ENCODE results near the gene TIMP3. TPM values are rescaled to one million over a fixed set of nuclear protein-coding genes. Genes with fewer than 3 reads are reported as not detected.
"Not testable (repeated sequence)": the region's sequence is repeated elsewhere in the genome, so short reads cannot be mapped to it uniquely, and the experiment has no call there.

TIMP3 gene
- total RNA-seq, 4 donors from 2014 or later, result 561 to 1,580 (median 897) TPM

DNA sequence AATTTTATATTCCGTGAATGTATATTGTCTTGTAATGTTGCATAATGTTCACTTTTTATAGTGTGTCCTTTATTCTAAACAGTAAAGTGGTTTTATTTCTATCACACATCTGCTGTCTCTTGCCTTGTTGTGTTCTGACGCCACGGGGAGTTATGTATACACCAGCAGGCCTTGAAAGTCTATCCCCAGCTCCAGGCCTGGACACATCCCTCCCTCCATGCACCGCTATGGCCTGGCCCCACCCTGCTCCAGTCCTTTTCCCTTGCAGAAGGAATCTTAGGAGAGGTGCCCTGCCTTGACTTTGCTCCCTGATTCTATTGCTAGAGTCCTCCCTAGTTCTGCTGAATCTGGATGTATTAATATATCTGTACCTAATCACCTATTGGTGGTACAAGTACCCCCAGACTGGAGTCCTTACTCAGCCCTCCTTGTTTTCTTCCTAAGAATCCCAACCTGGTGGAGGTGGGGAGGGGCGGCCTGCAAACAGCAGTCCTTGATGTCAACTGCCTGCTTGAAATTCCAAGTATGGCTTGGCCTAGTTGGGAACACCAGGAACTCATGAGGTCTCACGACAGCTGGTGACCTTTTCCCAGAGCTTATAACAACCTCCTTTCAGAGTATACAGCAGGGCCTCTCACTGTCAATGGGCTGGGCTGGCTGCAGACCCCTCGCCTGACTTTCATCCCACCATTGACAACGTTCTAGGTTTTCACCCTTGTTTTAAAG lies 61.6 kb downstream of the TIMP3 start:
- ATAC-seq (ENCODE audit: low FRiP score), result no peak
- DNase-seq (ENCODE audit: low spot score), result no peak
- TF ChIP-seq, protein P1, sequence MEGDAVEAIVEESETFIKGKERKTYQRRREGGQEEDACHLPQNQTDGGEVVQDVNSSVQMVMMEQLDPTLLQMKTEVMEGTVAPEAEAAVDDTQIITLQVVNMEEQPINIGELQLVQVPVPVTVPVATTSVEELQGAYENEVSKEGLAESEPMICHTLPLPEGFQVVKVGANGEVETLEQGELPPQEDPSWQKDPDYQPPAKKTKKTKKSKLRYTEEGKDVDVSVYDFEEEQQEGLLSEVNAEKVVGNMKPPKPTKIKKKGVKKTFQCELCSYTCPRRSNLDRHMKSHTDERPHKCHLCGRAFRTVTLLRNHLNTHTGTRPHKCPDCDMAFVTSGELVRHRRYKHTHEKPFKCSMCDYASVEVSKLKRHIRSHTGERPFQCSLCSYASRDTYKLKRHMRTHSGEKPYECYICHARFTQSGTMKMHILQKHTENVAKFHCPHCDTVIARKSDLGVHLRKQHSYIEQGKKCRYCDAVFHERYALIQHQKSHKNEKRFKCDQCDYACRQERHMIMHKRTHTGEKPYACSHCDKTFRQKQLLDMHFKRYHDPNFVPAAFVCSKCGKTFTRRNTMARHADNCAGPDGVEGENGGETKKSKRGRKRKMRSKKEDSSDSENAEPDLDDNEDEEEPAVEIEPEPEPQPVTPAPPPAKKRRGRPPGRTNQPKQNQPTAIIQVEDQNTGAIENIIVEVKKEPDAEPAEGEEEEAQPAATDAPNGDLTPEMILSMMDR (IDR thresholded peaks at IDR 0.05), result no peak

DNA sequence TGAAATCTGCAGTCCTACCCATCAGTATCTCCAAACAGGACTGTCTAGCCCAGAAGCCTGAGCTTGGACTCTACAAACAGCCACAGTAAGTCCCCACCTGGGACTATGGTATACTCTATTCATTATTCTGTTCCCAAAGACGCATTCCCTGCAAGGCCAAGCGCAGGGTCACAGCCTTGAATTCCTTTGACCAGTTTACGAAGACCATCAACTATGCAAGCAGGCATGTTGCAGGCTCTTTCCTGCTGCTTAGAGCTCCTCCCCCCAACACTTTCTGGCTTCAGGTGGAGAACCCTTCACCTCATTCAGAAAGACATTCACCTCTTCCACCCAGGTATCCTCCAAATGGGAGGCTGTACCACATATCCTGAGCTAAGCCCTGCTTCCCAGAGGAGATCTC lies 62.5 kb downstream of the TIMP3 start:
- peak; percentile 31 for ATAC-seq (ENCODE audit: low FRiP score)
- TF ChIP-seq, protein P1 (IDR thresholded peaks at IDR 0.05), result no peak
- no peak for DNase-seq (ENCODE audit: low spot score)

DNA sequence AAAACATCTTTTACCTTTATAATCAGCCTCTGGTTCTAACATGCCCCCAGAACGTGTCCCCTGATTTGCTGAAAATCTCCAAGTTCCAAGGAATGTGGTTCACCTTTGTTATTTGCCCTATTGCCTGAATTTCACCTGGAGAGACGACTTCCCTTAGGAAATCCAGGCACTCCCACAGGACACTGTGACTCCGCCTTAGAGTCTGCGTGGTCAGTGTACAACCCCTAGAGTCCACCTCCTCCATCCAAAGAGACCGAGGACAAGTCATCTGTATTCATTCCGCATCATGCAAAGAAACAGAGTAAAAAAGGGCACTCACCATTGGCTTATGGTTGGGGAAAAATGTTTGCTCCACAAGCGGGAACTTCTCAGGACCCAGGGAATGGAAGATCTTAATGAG lies 63.1 kb downstream of the TIMP3 start:
- TF ChIP-seq, protein P1 (IDR thresholded peaks at IDR 0.05), result no peak
- DNase-seq (ENCODE audit: low spot score), result no peak
- ATAC-seq (ENCODE audit: low FRiP score), result no peak

DNA sequence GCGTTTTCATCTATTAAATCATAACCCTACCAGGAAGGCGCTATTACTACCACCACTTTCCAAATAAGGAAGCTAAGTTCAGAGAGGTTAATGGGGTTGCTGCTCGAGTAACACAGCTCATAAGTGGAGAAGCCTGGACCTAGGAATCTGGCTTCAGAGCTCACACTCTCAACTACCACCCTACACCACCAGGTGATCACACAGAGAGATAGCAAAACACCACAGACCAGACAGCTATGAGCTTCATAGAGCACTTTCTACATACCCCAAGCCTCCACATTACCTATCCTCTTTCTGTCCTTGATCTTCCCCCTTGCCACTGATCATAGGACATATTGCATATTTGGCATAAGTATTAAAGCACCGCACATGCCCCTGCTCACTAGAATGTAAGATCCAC lies 65.4 kb downstream of the TIMP3 start:
- DNase-seq (ENCODE audit: low spot score) (no peak), ATAC-seq (ENCODE audit: low FRiP score) (no peak)
- TF ChIP-seq, protein P1 (IDR thresholded peaks at IDR 0.05), result no peak

DNA sequence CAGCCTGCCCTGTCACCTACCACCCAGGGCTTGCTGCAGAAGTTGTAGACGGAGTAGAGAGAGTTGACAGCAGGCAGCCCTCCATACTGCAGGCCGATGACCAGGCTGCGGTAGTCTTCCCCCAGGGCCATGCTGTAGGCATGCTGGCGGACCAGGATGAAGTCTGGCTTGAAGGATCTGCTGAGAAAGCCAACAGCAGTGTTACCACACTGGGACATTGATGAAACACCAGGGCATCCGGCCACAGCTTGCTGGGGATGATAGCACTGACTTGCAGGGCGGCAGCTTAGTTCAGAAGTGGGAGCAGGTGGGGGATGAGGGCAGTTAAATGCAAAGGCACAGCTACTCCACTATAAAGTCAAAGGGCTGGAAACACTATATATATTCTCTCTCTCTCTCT lies 67.4 kb downstream of the TIMP3 start:
- DNase-seq (ENCODE audit: low spot score), result no peak
- TF ChIP-seq, protein P1 (IDR thresholded peaks at IDR 0.05), result no peak
- ATAC-seq (ENCODE audit: low FRiP score), result no peak

DNA sequence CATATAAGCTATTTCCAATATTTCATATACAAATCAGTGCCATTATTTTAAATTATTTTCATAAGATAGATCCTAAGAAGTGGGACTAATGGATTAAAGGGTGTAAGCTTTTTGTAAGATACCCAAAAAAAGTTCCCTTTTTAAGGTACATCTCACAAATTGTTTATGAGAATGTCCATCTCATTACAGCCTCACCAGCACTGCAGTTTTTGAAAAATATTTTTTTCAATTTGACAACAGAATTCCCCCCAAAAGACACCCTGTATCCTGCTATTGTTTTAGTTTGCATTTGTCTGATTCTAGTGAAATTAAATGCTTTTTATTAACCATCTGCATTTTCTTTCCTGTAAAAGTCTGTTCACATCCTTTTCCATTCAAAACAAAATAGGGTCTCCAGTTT lies 69.0 kb downstream of the TIMP3 start:
- TF ChIP-seq, protein P1 (IDR thresholded peaks at IDR 0.05), result no peak
- DNase-seq (ENCODE audit: low spot score) (no peak), ATAC-seq (ENCODE audit: low FRiP score) (no peak)

DNA sequence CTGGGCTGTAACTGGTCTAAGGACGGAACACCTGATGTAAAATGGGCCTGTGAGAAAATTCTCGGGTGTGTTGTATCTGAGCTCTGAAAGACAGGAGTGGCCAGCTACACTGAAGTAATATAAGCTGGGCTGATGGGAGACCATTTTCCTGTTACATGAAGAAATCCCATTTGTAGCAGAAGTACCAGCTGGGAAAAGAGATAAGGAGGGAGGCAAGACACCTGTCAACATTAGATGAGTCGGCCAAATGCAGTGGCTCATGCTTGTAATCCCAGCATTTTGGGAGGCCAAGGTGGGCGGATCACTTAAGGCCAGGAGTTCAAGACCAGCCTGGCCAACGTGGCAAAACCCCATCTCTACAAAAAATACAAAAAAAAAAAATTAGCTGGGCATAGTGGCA lies 72.1 kb downstream of the TIMP3 start:
- ATAC-seq (ENCODE audit: low FRiP score); DNase-seq (ENCODE audit: low spot score): not testable (repeated sequence)

Data from omental fat pad (tissue), 4 donors.